Uterus (tissue), 2 donors: ENCODE data around the gene GATA2.

Experiments used
- POLR2A ChIP-seq, 2 donors: fragments of 450-650 bp; IDR thresholded peaks; one replicate each; pipeline ENCODE4 v1.6.1; 2016; ENCODE audit warnings: antibody characterized with exemption in 2 of 2, mild to moderate bottlenecking in 1 of 2, moderate library complexity in 1 of 2
- TF ChIP-seq, protein P1 (sequence below), 4 experiments: fragments of 200-600 bp in 2 of 4; fragments of 450-650 bp in 2 of 4; sonication (generic) in 2 of 4; IDR thresholded peaks; one replicate each; pipeline ENCODE4 v1.5.1; 2016 to 2019; ENCODE audit warnings: antibody characterized with exemption in 4 of 4, mild to moderate bottlenecking in 2 of 4, moderate library complexity in 1 of 4

DNA sequence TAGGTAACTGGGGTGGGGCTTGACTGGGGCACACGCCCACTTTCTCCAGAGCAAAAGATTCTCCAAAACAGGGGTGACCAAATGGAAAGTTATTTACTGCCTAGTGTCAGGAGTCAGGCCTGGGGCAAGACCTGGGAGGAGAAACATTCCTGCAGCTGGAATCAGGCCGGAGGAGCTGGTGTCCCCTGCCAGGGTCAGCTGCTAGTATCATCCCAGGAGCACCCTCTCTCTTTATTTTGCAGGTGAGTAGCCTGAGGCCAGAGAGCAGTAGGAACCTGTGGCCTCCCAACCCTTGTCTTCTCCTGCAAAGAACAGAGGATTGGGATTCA is 59.2 kb downstream of the GATA2 start:
- TF ChIP-seq, protein P1, sequence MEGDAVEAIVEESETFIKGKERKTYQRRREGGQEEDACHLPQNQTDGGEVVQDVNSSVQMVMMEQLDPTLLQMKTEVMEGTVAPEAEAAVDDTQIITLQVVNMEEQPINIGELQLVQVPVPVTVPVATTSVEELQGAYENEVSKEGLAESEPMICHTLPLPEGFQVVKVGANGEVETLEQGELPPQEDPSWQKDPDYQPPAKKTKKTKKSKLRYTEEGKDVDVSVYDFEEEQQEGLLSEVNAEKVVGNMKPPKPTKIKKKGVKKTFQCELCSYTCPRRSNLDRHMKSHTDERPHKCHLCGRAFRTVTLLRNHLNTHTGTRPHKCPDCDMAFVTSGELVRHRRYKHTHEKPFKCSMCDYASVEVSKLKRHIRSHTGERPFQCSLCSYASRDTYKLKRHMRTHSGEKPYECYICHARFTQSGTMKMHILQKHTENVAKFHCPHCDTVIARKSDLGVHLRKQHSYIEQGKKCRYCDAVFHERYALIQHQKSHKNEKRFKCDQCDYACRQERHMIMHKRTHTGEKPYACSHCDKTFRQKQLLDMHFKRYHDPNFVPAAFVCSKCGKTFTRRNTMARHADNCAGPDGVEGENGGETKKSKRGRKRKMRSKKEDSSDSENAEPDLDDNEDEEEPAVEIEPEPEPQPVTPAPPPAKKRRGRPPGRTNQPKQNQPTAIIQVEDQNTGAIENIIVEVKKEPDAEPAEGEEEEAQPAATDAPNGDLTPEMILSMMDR (IDR thresholded peaks at IDR 0.05), result no peak
- no peak for TF ChIP-seq POLR2A (IDR thresholded peaks at IDR 0.05)
